Measurements from ENCODE around the gene MMP8.

- TF ChIP-seq POLR2A (IDR thresholded peaks at IDR 0.05): no peak
- TF ChIP-seq, protein P1, sequence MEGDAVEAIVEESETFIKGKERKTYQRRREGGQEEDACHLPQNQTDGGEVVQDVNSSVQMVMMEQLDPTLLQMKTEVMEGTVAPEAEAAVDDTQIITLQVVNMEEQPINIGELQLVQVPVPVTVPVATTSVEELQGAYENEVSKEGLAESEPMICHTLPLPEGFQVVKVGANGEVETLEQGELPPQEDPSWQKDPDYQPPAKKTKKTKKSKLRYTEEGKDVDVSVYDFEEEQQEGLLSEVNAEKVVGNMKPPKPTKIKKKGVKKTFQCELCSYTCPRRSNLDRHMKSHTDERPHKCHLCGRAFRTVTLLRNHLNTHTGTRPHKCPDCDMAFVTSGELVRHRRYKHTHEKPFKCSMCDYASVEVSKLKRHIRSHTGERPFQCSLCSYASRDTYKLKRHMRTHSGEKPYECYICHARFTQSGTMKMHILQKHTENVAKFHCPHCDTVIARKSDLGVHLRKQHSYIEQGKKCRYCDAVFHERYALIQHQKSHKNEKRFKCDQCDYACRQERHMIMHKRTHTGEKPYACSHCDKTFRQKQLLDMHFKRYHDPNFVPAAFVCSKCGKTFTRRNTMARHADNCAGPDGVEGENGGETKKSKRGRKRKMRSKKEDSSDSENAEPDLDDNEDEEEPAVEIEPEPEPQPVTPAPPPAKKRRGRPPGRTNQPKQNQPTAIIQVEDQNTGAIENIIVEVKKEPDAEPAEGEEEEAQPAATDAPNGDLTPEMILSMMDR (IDR thresholded peaks at IDR 0.05): no peak
Measured at GRCh38 chr11:102712137-102712536, 12.6 kb downstream of the MMP8 start.

Measured in heart left ventricle (tissue), 13 donors.